Esophagus (tissue), 2 donors: Measurements from ENCODE around the gene CEACAM3. TPM values are rescaled to one million over a fixed set of nuclear protein-coding genes. Genes with fewer than 3 reads are reported as not detected.
"Not testable (repeated sequence)": the region's sequence is repeated elsewhere in the genome, so short reads cannot be mapped to it uniquely, and the experiment has no call there.

Experiments
- H3K27ac ChIP-seq, 2 donors: one replicate each; pipeline ENCODE4 v1.5.1; 2013; ENCODE audit warnings: low read depth in 2 of 2, mild to moderate bottlenecking in 2 of 2, inconsistent platforms in 1 of 2, low read length in 1 of 2, moderate library complexity in 1 of 2
- H3K27me3 ChIP-seq, 2 donors: one replicate each; pipeline ENCODE4 v1.6.1; 2013; ENCODE audit warnings: low read length in 2 of 2, control low read depth in 1 of 2, mild to moderate bottlenecking in 1 of 2; ENCODE audit not compliant: insufficient read depth in 2 of 2, control insufficient read depth in 1 of 2
- H3K36me3 ChIP-seq, 2 donors: one replicate each; pipeline ENCODE4 v1.6.1; 2013; ENCODE audit warnings: low read length in 1 of 2; ENCODE audit not compliant: control insufficient read depth in 2 of 2, insufficient read depth in 2 of 2
- H3K4me1 ChIP-seq, 2 donors: one replicate each; pipeline ENCODE4 v1.6.1; 2013; ENCODE audit warnings: low read length in 1 of 2; ENCODE audit not compliant: control insufficient read depth in 2 of 2, insufficient read depth in 2 of 2
- H3K4me3 ChIP-seq, 2 donors: one replicate each; pipeline ENCODE4 v1.5.1; 2013; ENCODE audit warnings: low read length in 2 of 2, mild to moderate bottlenecking in 2 of 2, low read depth in 1 of 2, moderate library complexity in 1 of 2
- H3K9me3 ChIP-seq, 2 donors: one replicate each; pipeline ENCODE4 v1.6.1; 2013; ENCODE audit warnings: mild to moderate bottlenecking in 2 of 2, low read depth in 1 of 2, low read length in 1 of 2, moderate library complexity in 1 of 2; ENCODE audit not compliant: control insufficient read depth in 2 of 2, insufficient read depth in 1 of 2
- WGBS, 2 donors: extraction: QIAGEN DNeasy Blood & Tissue Kit; methylation state at CpG; one replicate each; pipeline ENCODE4 v1.1.7; 2013; 5-methylcytosine and 5-hydroxymethylcytosine counted together
- polyA plus RNA-seq, 2 donors: library from polyadenylated mRNA; stranded (reverse); fragments of 200-250 nt; gene quantifications; one replicate each; pipeline ENCODE4 v1.2.3, GENCODE V29; 2013
- donor health status: healthy with polysubstance abuse.
- donor health status: Bipolar disorder and iron deficiency.

Gene CEACAM3
- 1 to 10 TPM in 1 of 2 donors, under 1 TPM in 1; 0.76 to 3.1 TPM for polyA plus RNA-seq

DNA sequence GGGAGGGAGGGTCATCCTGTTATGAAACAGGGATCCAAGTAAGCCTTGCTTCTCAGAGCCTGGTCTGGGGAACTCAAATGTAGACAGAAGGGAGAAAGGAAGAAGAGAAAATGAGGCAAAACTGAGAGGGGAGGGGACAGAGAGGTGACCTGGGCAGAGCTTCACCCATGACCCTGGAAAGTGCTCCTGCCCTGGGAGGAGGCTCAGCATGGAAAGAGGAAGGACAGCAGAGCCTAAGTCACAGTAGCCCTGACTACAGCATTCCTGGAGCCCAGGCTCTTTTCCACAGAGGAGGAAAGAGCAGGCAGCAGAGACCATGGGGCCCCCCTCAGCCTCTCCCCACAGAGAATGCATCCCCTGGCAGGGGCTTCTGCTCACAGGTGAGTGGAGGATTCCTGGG, at the start of gene CEACAM3:
TSS of gene CEACAM3 (plus strand) at position 226 of the 400 bp plus-strand sequence. CDS start at position 317, 91 bp downstream.
- no peaks in the 10 kb centered on the region for H3K27me3 ChIP-seq
- H3K36me3 ChIP-seq, result no peaks in the 10 kb centered on the region
- H3K4me1 ChIP-seq, result peaks cover 0 to 8% of the 10 kb centered on the region in 2 donors
- no peak within 1 kb of the TSS for H3K4me3 ChIP-seq
- peak within 1 kb of the TSS in 1 of 2 donors; percentile 0 for H3K27ac ChIP-seq
- H3K9me3 ChIP-seq, result peaks cover 2 to 3% of the 10 kb centered on the region in 2 donors

DNA sequence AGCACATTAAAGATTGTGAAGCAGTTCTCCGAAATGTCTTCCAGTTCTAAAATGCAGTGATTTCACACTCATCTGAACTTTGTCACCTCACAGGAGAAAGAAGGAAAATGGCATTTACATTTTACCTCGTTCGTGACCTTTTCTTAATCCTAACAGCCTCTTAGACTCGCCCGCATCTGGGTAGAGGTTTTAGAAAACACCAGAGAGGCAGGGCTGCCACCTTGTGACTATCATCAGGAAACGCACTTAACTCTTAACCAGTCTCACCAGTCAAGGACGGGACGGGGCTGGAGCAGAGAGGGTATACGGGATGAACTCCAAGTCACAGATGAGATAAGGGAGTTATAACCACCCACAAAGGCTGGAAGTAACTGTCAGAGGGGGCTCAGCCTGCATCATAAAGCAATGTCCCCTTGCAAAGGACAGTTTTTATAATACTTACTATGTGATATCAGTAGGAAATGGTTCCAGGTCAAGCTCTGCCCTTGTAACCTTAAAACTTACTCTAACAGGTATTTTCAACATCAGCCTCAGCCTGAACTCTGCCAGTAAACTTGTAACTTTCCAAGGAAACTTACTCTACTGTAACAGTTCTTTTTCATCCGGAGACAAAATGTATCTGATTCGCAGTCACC, 49.7 kb upstream of the CEACAM3 start:
- H3K36me3 ChIP-seq, result no peaks in the 10 kb centered on the region
- H3K4me1 ChIP-seq, result no peaks in the 10 kb centered on the region
- WGBS, 2 donors, result 17 to 18% methylated on average over 11 of the region's 11 CpGs
- H3K27me3 ChIP-seq, result no peaks in the 10 kb centered on the region
- H3K9me3 ChIP-seq, result no peaks in the 10 kb centered on the region
- H3K4me3 ChIP-seq, result no peak overlapping the region
- no peak overlapping the region for H3K27ac ChIP-seq

DNA sequence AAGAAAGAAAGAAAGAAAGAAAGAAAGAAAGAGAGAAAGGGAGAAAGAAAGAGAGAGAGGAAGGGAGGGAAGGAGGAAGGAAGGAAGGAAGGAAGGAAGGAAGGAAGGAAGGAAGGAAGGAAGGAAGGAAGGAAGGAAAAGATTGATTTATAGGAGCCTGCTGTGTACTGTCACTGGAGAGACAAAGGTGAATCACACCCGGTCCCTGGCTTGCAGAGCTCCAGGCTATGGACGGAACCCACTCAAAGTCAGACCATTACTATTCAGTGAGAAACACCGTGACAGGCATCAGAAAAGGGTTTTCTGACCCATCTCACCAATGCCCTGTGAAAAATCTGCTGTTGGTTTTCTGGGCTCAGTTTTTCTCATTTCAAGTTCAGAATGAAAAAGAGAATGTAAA, 48.4 kb upstream of the CEACAM3 start:
- no peaks in the 10 kb centered on the region for H3K4me1 ChIP-seq

DNA sequence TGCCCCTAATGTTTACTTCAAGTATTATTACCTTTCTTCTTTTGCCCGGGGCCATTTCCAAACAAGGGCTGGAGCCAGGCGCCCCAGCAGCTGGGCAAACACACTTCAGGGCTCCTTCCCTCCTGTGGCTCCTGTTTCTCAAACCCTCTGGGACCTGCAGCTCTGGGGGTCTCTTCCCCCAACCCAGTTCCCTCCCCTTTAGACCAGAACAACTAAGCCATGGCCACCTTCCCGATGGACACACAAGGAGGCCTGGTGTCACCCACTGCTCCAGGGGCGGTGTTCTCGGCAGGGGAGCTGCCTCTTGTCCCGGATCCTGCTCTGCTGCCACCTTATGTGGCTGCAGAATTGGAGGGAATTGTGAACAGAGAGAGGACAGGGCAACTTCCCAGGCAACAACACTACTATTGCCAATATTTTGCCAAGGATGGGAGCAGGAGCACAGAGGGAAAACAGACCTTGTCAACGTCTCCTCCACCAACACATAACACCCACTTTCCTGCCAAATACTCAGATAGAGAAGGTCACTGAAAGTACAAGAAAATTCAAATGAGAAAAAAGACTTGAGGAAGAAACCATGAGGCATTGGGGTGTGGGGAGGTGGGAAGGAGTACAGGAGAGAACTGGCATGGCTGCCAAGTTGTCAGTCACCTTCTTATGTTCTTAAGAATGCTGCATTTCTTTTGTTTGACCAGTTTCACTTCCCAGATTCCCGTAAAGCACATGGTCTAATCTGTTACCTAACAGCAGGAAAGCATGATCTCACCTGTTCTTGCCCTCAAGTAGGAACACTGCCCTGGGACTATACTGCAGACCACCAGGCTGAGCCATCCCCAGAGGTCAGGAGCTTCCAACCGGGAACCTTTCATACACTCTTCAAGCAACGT, 45.9 kb upstream of the CEACAM3 start:
- H3K4me1 ChIP-seq, H3K4me3 ChIP-seq, H3K27me3 ChIP-seq, H3K9me3 ChIP-seq, H3K36me3 ChIP-seq: not testable (repeated sequence)
- H3K27ac ChIP-seq, result peak overlapping the region; percentile 57 to 89
- WGBS, 2 donors, result 42 to 48% methylated on average over 6 to 8 of the region's 10 CpGs

More for the DNA sequence above, 48.4 kb upstream of the CEACAM3 start:
- H3K27me3 ChIP-seq, result no peaks in the 10 kb centered on the region
- no peak overlapping the region for H3K4me3 ChIP-seq
- H3K27ac ChIP-seq, result peak overlapping the region in 1 of 2 donors; percentile 16
- no peaks in the 10 kb centered on the region for H3K36me3 ChIP-seq
- no peaks in the 10 kb centered on the region for H3K9me3 ChIP-seq
- 60% methylated on average over 3 of the region's 3 CpGs for WGBS, 2 donors

DNA sequence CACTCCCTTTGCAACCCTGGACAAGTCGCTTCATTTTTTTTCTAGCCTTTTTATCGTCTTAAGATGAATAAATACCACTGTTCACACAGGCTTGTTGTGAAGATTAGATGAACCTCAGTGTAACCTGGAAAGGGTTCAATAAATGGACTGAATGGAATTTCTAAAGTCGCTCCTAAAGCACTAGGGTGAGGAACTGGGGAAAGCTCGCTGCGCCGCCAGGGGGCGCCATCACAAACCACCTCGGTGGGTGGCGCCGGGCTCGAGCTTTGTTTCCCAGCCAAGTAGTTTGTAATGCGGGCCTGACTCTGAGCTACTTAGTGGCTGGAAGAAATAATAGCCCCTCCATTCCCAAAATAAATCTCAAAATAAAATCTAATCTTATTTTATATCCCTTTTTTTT, 43.2 kb upstream of the CEACAM3 start:
- WGBS, 2 donors, result 7 to 9% methylated on average over 12 of the region's 12 CpGs
- peak overlapping the region; percentile 29 to 48 for H3K27ac ChIP-seq
- H3K36me3 ChIP-seq, result no peaks in the 10 kb centered on the region

DNA sequence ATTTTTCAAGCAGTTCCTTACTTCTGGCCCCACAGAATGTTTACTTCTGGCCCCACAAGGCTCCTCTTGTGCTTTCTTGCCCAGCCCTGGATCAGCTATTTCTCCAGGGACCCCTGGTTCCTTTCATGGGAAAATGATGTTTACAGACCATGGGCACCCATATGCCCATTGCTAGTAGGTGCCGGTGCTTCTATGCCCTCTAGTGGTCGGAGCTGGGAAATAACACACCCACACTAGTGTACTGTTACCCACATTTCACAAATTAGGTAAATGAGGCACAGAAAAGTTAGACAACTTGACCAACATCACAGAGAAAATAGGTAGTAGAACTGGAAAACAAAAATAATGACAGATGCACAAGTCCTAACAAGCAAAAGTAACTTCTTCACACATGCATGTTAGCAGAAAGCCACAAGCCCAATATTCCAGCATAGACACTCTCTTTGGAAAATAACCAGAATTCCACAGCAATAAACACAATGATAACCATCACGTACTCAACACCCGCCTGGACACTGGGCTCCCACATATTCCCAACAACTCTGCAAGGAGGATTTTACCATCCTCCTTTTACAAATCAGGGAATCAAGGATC, 42.4 kb upstream of the CEACAM3 start:
- Histone ChIP-seq H3K27ac (no peak overlapping the region), H3K36me3 (no peaks in the 10 kb centered on the region), H3K27me3 (no peaks in the 10 kb centered on the region), H3K9me3 (no peaks in the 10 kb centered on the region), H3K4me1 (peaks cover 0 to 4% of the 10 kb centered on the region in 2 donors), H3K4me3 (no peak overlapping the region)
- 11 to 17% methylated on average over 4 of the region's 4 CpGs for WGBS, 2 donors

More for the DNA sequence above, 43.2 kb upstream of the CEACAM3 start:
- peaks cover 0 to 4% of the 10 kb centered on the region in 2 donors for H3K4me1 ChIP-seq
- no peaks in the 10 kb centered on the region for H3K9me3 ChIP-seq
- no peaks in the 10 kb centered on the region for H3K27me3 ChIP-seq
- no peak overlapping the region for H3K4me3 ChIP-seq

DNA sequence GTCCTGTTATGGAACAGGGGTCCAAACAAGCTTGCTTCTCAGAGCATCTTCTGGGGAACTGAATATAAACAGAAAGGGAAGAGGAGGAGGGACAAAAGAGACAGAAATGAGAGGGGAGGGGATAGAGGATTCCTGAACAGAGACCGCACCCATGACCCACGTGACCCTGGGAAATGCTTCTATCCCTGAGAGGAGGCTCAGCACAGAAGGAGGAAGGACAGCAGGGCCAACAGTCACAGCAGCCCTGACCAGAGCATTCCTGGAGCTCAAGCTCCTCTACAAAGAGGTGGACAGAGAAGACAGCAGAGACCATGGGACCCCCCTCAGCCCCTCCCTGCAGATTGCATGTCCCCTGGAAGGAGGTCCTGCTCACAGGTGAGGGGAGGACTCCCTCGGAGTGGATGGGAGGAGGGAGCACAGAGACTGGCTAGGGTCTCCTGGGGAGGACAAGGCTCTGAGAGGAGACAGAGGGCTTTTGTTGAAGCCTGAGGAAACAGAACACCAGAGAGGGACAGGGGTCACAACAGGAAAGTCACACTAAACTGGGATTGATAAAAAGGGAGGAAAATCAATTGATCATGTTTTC, 41.0 kb upstream of the CEACAM3 start, which contains the start of gene CEACAM6:
TSS of gene CEACAM6 (plus strand) at position 203 of the 586 bp plus-strand sequence. CDS start at position 312, 109 bp downstream.
- peak within 1 kb of the TSS; percentile 36 to 49 for H3K4me3 ChIP-seq
- no peaks in the 10 kb centered on the region for H3K9me3 ChIP-seq
- peak within 1 kb of the TSS; percentile 33 to 54 for H3K27ac ChIP-seq
- peaks cover 0 to 4% of the 10 kb centered on the region in 2 donors for H3K4me1 ChIP-seq
- WGBS, 2 donors, result 44 to 54% methylated on average over 3 of the region's 3 CpGs
- H3K36me3 ChIP-seq, result no peaks in the 10 kb centered on the region
- H3K27me3 ChIP-seq, result no peaks in the 10 kb centered on the region

DNA sequence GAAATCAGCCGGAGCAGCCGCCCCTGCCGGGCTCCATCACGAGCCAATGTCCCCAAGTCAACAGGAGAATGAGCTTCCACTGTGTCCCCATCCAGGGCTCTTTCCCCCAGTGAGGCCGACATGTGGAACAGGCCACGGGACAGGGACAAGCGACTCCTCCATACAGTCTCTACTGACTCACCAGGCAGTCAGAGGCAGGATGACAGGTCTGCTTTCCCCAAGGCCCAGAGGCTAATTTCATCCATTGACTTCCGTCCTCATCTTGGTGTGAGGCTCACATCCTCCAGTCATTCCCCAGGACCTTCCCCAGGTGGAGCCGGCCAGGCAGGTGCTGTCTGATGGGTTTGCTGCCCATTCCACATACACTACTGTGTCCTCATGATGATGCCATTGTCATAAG, 37.5 kb upstream of the CEACAM3 start:
- peak overlapping the region; percentile 1 to 36 for H3K4me3 ChIP-seq

DNA sequence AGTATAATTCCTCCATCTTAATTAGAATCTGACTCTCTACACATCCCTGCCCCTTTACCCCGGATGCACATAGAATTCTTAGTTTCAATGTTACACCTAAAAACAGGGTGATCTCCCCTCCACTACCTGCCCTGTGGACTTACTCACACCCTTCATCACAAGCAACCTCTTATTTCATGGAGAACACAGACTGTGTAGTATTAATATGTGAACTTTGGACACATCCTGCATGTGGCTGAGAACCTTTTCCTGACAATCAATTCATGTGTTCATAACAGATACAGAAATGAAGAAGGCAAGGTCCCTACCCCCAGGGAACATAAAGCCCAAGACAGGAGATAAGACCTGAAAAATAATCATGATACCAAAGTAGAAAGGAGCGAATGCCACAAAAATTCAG, 29.3 kb upstream of the CEACAM3 start:
- Histone ChIP-seq H3K36me3 (no peaks in the 10 kb centered on the region), H3K27me3 (no peaks in the 10 kb centered on the region), H3K9me3 (no peaks in the 10 kb centered on the region), H3K27ac (no peak overlapping the region), H3K4me3 (no peak overlapping the region), H3K4me1 (no peaks in the 10 kb centered on the region)
- 91 to 92% methylated on average over 2 of the region's 2 CpGs for WGBS, 2 donors

More for the DNA sequence above, 37.5 kb upstream of the CEACAM3 start:
- H3K9me3 ChIP-seq, result no peaks in the 10 kb centered on the region
- peak overlapping the region; percentile 11 to 80 for H3K27ac ChIP-seq
- peaks cover 0 to 4% of the 10 kb centered on the region in 2 donors for H3K4me1 ChIP-seq
- H3K27me3 ChIP-seq, result no peaks in the 10 kb centered on the region
- H3K36me3 ChIP-seq, result peaks cover 0 to 3% of the 10 kb centered on the region in 2 donors
- 70 to 78% methylated on average over 9 of the region's 9 CpGs for WGBS, 2 donors
